KG1 (cell line): ENCODE results near the gene EXOC7.
"Not testable (repeated sequence)": the region's sequence is repeated elsewhere in the genome, so short reads cannot be mapped to it uniquely, and the experiment has no call there.

Experiments used
- DNase-seq: peaks from one replicate; lab custom pipeline; 2025; lab: John Stamatoyannopoulos, UW

The EXOC7 gene

GRCh38 chr17:76044475-76045007, 59.0 kb downstream of the EXOC7 start:
- not testable (repeated sequence) for DNase-seq

- DNase-seq, result not testable (repeated sequence)
Observed at GRCh38 chr17:76042868-76043267, 60.7 kb downstream of the EXOC7 start.

GRCh38 chr17:76040376-76040775, 63.2 kb downstream of the EXOC7 start:
- DNase-seq, result no peak

- no peak for DNase-seq
Observed at GRCh38 chr17:76039121-76039520, 64.5 kb downstream of the EXOC7 start.

- DNase-seq, result no peak
Observed at GRCh38 chr17:76038050-76038449, 65.5 kb downstream of the EXOC7 start.

- no peak for DNase-seq
Observed at GRCh38 chr17:76036497-76037261, 66.9 kb downstream of the EXOC7 start.

GRCh38 chr17:76034428-76035350, 68.9 kb downstream of the EXOC7 start:
- no peak for DNase-seq

GRCh38 chr17:76033139-76033538, 70.4 kb downstream of the EXOC7 start:
- no peak for DNase-seq

GRCh38 chr17:76032780-76033108, 70.8 kb downstream of the EXOC7 start:
- no peak for DNase-seq

- DNase-seq, result no peak
Observed at GRCh38 chr17:76032073-76032779, 71.4 kb downstream of the EXOC7 start.
